HEK293T (cell line): ENCODE data around the gene UBE2K.

Experiments
- CTBP1 ChIP-seq: fragments of 450-650 bp; IDR thresholded peaks from 2 replicates; pipeline ENCODE4 v1.6.1; 2016; ENCODE audit warnings: borderline replicate concordance
- FOXA1 ChIP-seq: fragments of 450-650 bp; IDR thresholded peaks from 2 replicates; pipeline ENCODE4 v1.6.1; 2016; ENCODE audit warnings: mild to moderate bottlenecking
- HDGF ChIP-seq: fragments of 450-650 bp; IDR thresholded peaks from 2 replicates; pipeline ENCODE4 v1.6.1; 2017; ENCODE audit warnings: antibody characterized with exemption, borderline replicate concordance

DNA sequence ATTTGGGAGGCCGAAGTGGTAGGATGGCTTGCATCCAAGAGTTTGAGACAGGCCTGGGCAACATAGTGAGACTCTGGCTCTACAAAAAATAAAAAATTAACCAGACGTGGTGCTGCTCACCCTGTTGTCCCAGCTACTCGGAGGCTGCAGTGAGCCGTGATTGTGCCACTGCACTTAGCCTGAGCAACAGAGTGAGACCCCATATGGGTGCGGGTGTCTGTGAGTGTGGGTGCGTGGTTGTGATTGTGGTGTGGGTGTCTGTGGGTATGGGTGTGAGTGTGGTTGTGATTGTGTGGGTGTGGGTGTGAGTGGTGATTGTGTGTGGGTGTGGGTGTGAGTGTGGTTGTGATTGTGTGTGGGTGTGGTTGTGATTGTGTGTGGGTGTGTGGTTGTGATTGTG is 114.6 kb downstream of the UBE2K start:
- TF ChIP-seq HDGF = no peak
- no peak for TF ChIP-seq CTBP1
- TF ChIP-seq FOXA1 = no peak
